ENCODE measurements around the gene SRM.
A peak's percentile ranks its signal among the peaks of the same experiment; 100 is the strongest.
"Not testable (repeated sequence)": the region's sequence is repeated elsewhere in the genome, so short reads cannot be mapped to it uniquely, and the experiment has no call there.

The SRM gene

GRCh38 chr1:11063937-11064537 is 4.2 kb upstream of the SRM start:
- DNase-seq: peak; percentile 36

- no peak for DNase-seq
Measured at GRCh38 chr1:11062965-11063401, 3.2 kb upstream of the SRM start.

- no peak for DNase-seq
Measured at GRCh38 chr1:11061652-11062365, 2.0 kb upstream of the SRM start.

GRCh38 chr1:11059155-11059967 is 457 bp downstream of the SRM start:
- DNase-seq: peak; percentile 42

GRCh38 chr1:11058595-11059154 is 1.1 kb downstream of the SRM start:
- DNase-seq: no peak

GRCh38 chr1:11058026-11058425 is 1.8 kb downstream of the SRM start:
- no peak for DNase-seq

GRCh38 chr1:11057477-11057876 is 2.3 kb downstream of the SRM start:
- no peak for DNase-seq

GRCh38 chr1:11056504-11056903 is 3.3 kb downstream of the SRM start:
- no peak for DNase-seq

GRCh38 chr1:11055676-11056075 is 4.1 kb downstream of the SRM start:
- no peak for DNase-seq

GRCh38 chr1:11054666-11055065 is 5.2 kb downstream of the SRM start:
- DNase-seq: no peak

- DNase-seq: no peak
Measured at GRCh38 chr1:11054181-11054580, 5.6 kb downstream of the SRM start.

- no peak for DNase-seq
Measured at GRCh38 chr1:11053758-11054137, 6.1 kb downstream of the SRM start.

GRCh38 chr1:11052839-11053757 is 6.7 kb downstream of the SRM start:
- no peak for DNase-seq

- DNase-seq: no peak
Measured at GRCh38 chr1:11051781-11052511, 7.9 kb downstream of the SRM start.

- DNase-seq: not testable (repeated sequence)
Measured at GRCh38 chr1:11051121-11051520, 8.7 kb downstream of the SRM start.

GRCh38 chr1:11046625-11047365 is 13.0 kb downstream of the SRM start, which contains the start of gene MASP2:
Gene MASP2, minus strand, starts transcription at chr1:11047239. Its CDS starts 32 bp downstream, at chr1:11047207.
- no peak for DNase-seq

GRCh38 chr1:11046270-11046566 is 13.6 kb downstream of the SRM start:
- DNase-seq: no peak

GRCh38 chr1:11045428-11046269 is 14.2 kb downstream of the SRM start:
- no peak for DNase-seq

GRCh38 chr1:11044849-11045427 is 14.9 kb downstream of the SRM start:
- no peak for DNase-seq

Measured in OCI-M1 (cell line).